Measurements from ENCODE around the gene RHOD.

The RHOD gene

GRCh38 chr11:67050139-67050538 is 6.5 kb upstream of the RHOD start:
- no peak overlapping the region for H3K27ac ChIP-seq (ENCODE audit: low read depth, low read length)
- H3K4me3 ChIP-seq (ENCODE audit: low read depth, low read length): no peak overlapping the region

GRCh38 chr11:67051180-67051893 is 5.3 kb upstream of the RHOD start:
- Histone ChIP-seq H3K27ac (ENCODE audit: low read depth, low read length) (no peak overlapping the region), H2AFZ (ENCODE audit: low read length, unreplicated experiment) (no peak overlapping the region), H3K79me2 (ENCODE audit: control insufficient read depth, insufficient read depth, low read length, unreplicated experiment) (no peaks in the 10 kb centered on the region), H3K4me1 (ENCODE audit: control insufficient read depth, insufficient read depth, low read length, unreplicated experiment) (peaks cover 21% of the 10 kb centered on the region), H3K27me3 (ENCODE audit: insufficient read depth, low read length) (no peaks in the 10 kb centered on the region), H3K4me3 (ENCODE audit: low read depth, low read length) (no peak overlapping the region), H3K36me3 (ENCODE audit: insufficient read depth, low read length) (no peaks in the 10 kb centered on the region)

More at GRCh38 chr11:67050139-67050538, 6.5 kb upstream of the RHOD start:
- Histone ChIP-seq H2AFZ (ENCODE audit: low read length, unreplicated experiment) (no peak overlapping the region), H3K79me2 (ENCODE audit: control insufficient read depth, insufficient read depth, low read length, unreplicated experiment) (no peaks in the 10 kb centered on the region), H3K27me3 (ENCODE audit: insufficient read depth, low read length) (no peaks in the 10 kb centered on the region), H3K36me3 (ENCODE audit: insufficient read depth, low read length) (no peaks in the 10 kb centered on the region), H3K4me1 (ENCODE audit: control insufficient read depth, insufficient read depth, low read length, unreplicated experiment) (peaks cover 13% of the 10 kb centered on the region)

- Histone ChIP-seq H3K27ac (ENCODE audit: low read depth, low read length) (no peak overlapping the region), H3K79me2 (ENCODE audit: control insufficient read depth, insufficient read depth, low read length, unreplicated experiment) (no peaks in the 10 kb centered on the region), H2AFZ (ENCODE audit: low read length, unreplicated experiment) (no peak overlapping the region), H3K4me3 (ENCODE audit: low read depth, low read length) (no peak overlapping the region), H3K36me3 (ENCODE audit: insufficient read depth, low read length) (no peaks in the 10 kb centered on the region), H3K27me3 (ENCODE audit: insufficient read depth, low read length) (peaks cover 2% of the 10 kb centered on the region; the same call in 1 of the 2 replicates), H3K4me1 (ENCODE audit: control insufficient read depth, insufficient read depth, low read length, unreplicated experiment) (peaks cover 23% of the 10 kb centered on the region)
Observed at GRCh38 chr11:67051945-67052488, 4.6 kb upstream of the RHOD start.

GRCh38 chr11:67052891-67053290 is 3.8 kb upstream of the RHOD start:
- peaks cover 23% of the 10 kb centered on the region for H3K4me1 ChIP-seq (ENCODE audit: control insufficient read depth, insufficient read depth, low read length, unreplicated experiment)
- H3K79me2 ChIP-seq (ENCODE audit: control insufficient read depth, insufficient read depth, low read length, unreplicated experiment): no peaks in the 10 kb centered on the region

GRCh38 chr11:67053896-67054329 is 2.7 kb upstream of the RHOD start:
- Histone ChIP-seq H3K27ac (ENCODE audit: low read depth, low read length) (peak overlapping the region; percentile 61; the same call in 1 of the 2 replicates), H3K4me1 (ENCODE audit: control insufficient read depth, insufficient read depth, low read length, unreplicated experiment) (peaks cover 23% of the 10 kb centered on the region), H3K27me3 (ENCODE audit: insufficient read depth, low read length) (peaks cover 4% of the 10 kb centered on the region; the same call in 1 of the 2 replicates), H2AFZ (ENCODE audit: low read length, unreplicated experiment) (no peak overlapping the region), H3K79me2 (ENCODE audit: control insufficient read depth, insufficient read depth, low read length, unreplicated experiment) (no peaks in the 10 kb centered on the region), H3K36me3 (ENCODE audit: insufficient read depth, low read length) (no peaks in the 10 kb centered on the region), H3K4me3 (ENCODE audit: low read depth, low read length) (no peak overlapping the region)

More at GRCh38 chr11:67052891-67053290, 3.8 kb upstream of the RHOD start:
- no peaks in the 10 kb centered on the region for H3K36me3 ChIP-seq (ENCODE audit: insufficient read depth, low read length)
- peaks cover 4% of the 10 kb centered on the region; the same call in 1 of the 2 replicates for H3K27me3 ChIP-seq (ENCODE audit: insufficient read depth, low read length)
- H3K4me3 ChIP-seq (ENCODE audit: low read depth, low read length): no peak overlapping the region
- no peak overlapping the region for H2AFZ ChIP-seq (ENCODE audit: low read length, unreplicated experiment)
- H3K27ac ChIP-seq (ENCODE audit: low read depth, low read length): no peak overlapping the region

- H2AFZ ChIP-seq (ENCODE audit: low read length, unreplicated experiment): no peak overlapping the region
- H3K27ac ChIP-seq (ENCODE audit: low read depth, low read length): peak overlapping the region; percentile 61; the same call in 1 of the 2 replicates
- H3K36me3 ChIP-seq (ENCODE audit: insufficient read depth, low read length): no peaks in the 10 kb centered on the region
- H3K4me3 ChIP-seq (ENCODE audit: low read depth, low read length): no peak overlapping the region
- H3K4me1 ChIP-seq (ENCODE audit: control insufficient read depth, insufficient read depth, low read length, unreplicated experiment): peaks cover 23% of the 10 kb centered on the region
- H3K79me2 ChIP-seq (ENCODE audit: control insufficient read depth, insufficient read depth, low read length, unreplicated experiment): no peaks in the 10 kb centered on the region
- peaks cover 4% of the 10 kb centered on the region; the same call in 1 of the 2 replicates for H3K27me3 ChIP-seq (ENCODE audit: insufficient read depth, low read length)
Observed at GRCh38 chr11:67054346-67054835, 2.3 kb upstream of the RHOD start.

GRCh38 chr11:67054836-67055523 is 1.7 kb upstream of the RHOD start:
- H3K27ac ChIP-seq (ENCODE audit: low read depth, low read length): peak overlapping the region; percentile 61; the same call in 1 of the 2 replicates

GRCh38 chr11:67055812-67056211 is 835 bp upstream of the RHOD start:
- Histone ChIP-seq H3K79me2 (ENCODE audit: control insufficient read depth, insufficient read depth, low read length, unreplicated experiment) (no peaks in the 10 kb centered on the region), H3K4me1 (ENCODE audit: control insufficient read depth, insufficient read depth, low read length, unreplicated experiment) (peaks cover 30% of the 10 kb centered on the region), H2AFZ (ENCODE audit: low read length, unreplicated experiment) (peak overlapping the region; percentile 5), H3K4me3 (ENCODE audit: low read depth, low read length) (peak overlapping the region; percentile 75), H3K36me3 (ENCODE audit: insufficient read depth, low read length) (no peaks in the 10 kb centered on the region), H3K27ac (ENCODE audit: low read depth, low read length) (no peak overlapping the region), H3K27me3 (ENCODE audit: insufficient read depth, low read length) (peaks cover 4% of the 10 kb centered on the region; the same call in 1 of the 2 replicates)

More at GRCh38 chr11:67054836-67055523, 1.7 kb upstream of the RHOD start:
- Histone ChIP-seq H2AFZ (ENCODE audit: low read length, unreplicated experiment) (no peak overlapping the region), H3K79me2 (ENCODE audit: control insufficient read depth, insufficient read depth, low read length, unreplicated experiment) (no peaks in the 10 kb centered on the region), H3K27me3 (ENCODE audit: insufficient read depth, low read length) (peaks cover 4% of the 10 kb centered on the region; the same call in 1 of the 2 replicates), H3K4me3 (ENCODE audit: low read depth, low read length) (0 out of 2 replicates have a peak overlapping the region, but pooled peaks have one; percentile 1), H3K36me3 (ENCODE audit: insufficient read depth, low read length) (no peaks in the 10 kb centered on the region), H3K4me1 (ENCODE audit: control insufficient read depth, insufficient read depth, low read length, unreplicated experiment) (peaks cover 26% of the 10 kb centered on the region)

- Histone ChIP-seq H3K27me3 (ENCODE audit: insufficient read depth, low read length) (peaks cover 4% of the 10 kb centered on the region; the same call in 1 of the 2 replicates), H3K79me2 (ENCODE audit: control insufficient read depth, insufficient read depth, low read length, unreplicated experiment) (no peaks in the 10 kb centered on the region), H3K4me1 (ENCODE audit: control insufficient read depth, insufficient read depth, low read length, unreplicated experiment) (peaks cover 30% of the 10 kb centered on the region), H3K36me3 (ENCODE audit: insufficient read depth, low read length) (no peaks in the 10 kb centered on the region), H3K27ac (ENCODE audit: low read depth, low read length) (no peak overlapping the region), H3K4me3 (ENCODE audit: low read depth, low read length) (peak overlapping the region; percentile 75), H2AFZ (ENCODE audit: low read length, unreplicated experiment) (peak overlapping the region; percentile 40)
Observed at GRCh38 chr11:67057205-67057672, 592 bp downstream of the RHOD start.

- Histone ChIP-seq H3K27me3 (ENCODE audit: insufficient read depth, low read length) (peaks cover 4% of the 10 kb centered on the region; the same call in 1 of the 2 replicates), H3K4me1 (ENCODE audit: control insufficient read depth, insufficient read depth, low read length, unreplicated experiment) (peaks cover 30% of the 10 kb centered on the region), H2AFZ (ENCODE audit: low read length, unreplicated experiment) (no peak overlapping the region), H3K79me2 (ENCODE audit: control insufficient read depth, insufficient read depth, low read length, unreplicated experiment) (no peaks in the 10 kb centered on the region), H3K27ac (ENCODE audit: low read depth, low read length) (no peak overlapping the region), H3K4me3 (ENCODE audit: low read depth, low read length) (no peak overlapping the region), H3K36me3 (ENCODE audit: insufficient read depth, low read length) (no peaks in the 10 kb centered on the region)
Observed at GRCh38 chr11:67058506-67058905, 1.9 kb downstream of the RHOD start.
